GM18526 (cell line): Measurements from ENCODE around the gene C4orf33.

Source experiments
- POLR2A ChIP-seq: IDR thresholded peaks from 3 replicates; pipeline ENCODE4 v1.6.1; 2011; ENCODE audit not compliant: insufficient read length; ENCODE audit errors: extremely low read depth

C4orf33 gene

GRCh38 chr4:129095811-129096454 lies at the start of gene C4orf33:
C4orf33 (plus strand) TSS chr4:129096152; CDS start chr4:129102611, 6,459 bp downstream.
- TF ChIP-seq POLR2A = peak; percentile 65

DNA sequence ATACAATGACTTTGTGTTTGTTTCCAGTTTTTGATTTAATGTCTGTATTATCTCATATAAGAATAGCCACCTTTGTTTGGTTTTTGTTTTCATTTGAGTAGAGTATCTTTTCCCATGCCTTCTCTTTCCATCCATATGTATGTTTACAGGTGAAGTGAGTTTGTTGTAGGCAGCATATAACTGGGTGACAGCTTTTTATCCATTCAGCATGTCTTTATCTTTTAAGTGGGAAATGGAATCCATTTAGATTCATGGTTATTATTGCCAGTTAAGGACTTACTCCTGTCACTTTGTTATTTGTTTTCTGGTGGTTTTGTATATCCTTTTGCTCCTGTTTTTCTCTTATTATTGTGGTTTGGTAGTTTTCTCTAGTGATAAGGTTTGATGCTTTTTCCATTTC lies 36.9 kb upstream of the C4orf33 start:
- no peak for TF ChIP-seq POLR2A

- TF ChIP-seq POLR2A = no peak
Observed at GRCh38 chr4:129062580-129062979, 33.4 kb upstream of the C4orf33 start.

DNA sequence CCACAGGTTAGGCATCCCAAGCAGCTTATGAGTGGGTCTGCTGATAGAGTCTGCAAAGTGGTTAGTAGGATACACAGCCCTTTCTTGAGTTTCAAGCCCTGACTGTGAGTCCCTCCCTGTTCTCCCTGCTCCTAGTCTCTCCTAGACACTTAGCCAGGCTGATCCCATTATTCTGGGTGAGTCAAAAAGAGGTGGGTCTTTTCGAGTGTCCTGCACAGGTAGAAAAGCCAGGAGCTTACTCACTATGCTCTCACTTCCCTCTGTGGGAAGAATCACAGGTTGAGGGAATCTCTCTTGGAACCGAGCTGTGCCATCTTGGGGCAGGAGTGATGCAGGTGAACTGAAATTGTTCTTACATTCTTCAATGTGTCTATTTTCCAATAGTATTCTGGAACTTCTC lies 32.3 kb upstream of the C4orf33 start:
- TF ChIP-seq POLR2A = no peak

DNA sequence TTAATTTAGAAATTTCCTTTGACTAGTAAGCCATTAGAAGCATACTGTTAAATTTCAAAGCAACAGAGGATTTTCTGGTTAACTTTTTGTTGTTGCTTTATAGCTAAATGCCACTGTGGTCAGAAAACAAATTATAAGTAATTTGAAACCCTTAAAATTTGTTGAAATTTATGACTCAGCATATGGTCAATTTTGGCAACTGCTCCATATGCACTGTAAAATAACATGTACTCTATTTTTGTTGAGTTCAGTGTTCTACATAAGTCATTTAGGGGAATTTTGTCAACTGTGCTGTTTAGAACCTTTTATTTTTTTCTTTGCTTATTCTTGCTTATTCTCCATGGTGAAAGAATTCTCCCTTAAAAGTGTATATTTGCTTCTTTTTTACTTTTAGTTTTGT lies 31.2 kb upstream of the C4orf33 start:
- TF ChIP-seq POLR2A = no peak

- no peak for TF ChIP-seq POLR2A
Observed at GRCh38 chr4:129077326-129077725, 18.6 kb upstream of the C4orf33 start.

DNA sequence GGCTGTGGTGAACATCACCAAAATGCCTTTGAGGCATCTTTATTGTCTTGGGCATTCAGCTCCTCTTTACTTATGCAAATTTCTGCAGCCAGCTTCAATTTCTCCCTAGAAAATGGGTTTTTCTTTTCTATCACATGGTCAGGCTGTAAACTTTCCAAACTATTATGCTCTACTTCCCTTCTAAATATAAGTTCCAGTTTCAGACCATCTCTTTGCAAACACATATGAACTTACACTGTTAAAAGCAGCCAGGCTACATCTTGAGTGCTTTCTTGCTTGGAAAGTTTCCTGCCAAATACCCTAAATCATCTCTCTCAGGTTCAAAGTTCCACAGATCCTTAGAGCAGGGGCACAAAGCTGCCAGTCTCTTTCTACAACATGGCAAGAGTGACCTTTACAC lies 15.8 kb upstream of the C4orf33 start:
- no peak for TF ChIP-seq POLR2A

DNA sequence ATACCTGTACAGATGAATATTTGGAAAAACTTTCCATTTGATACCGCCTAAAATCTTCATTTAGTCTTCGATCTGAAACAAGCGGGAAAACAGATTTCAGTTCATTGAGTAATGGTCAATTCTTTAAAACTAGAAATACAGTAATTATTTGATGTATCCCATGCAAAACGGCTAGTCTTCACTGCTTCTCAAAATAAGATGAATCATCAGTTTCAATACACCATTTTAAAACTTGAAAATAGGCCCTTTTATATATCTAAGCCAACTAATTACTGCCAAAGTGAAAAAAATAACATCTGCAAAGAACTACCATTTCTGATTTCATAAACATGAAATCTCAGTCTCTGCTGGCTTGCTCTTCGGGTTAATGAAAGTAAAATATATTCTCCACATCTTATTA lies 13.7 kb upstream of the C4orf33 start:
- TF ChIP-seq POLR2A = no peak

DNA sequence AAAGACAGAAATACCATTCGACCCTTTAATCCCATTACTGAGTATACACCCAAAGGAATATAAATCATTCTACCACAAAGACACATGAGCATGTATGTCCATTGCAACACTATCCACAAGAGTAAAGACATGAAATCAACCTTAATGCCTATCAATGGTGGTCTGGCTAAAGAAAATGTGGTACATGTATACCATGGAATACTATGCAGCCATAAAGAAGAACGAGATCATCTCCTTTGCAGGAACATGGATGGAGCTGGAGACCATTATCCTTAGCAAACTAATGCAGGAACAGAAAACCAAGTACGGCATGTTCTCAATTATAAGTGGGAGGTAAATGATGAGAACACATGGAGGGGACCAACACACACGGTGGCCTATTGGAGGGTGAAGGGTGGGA lies 10.5 kb upstream of the C4orf33 start:
- no peak for TF ChIP-seq POLR2A

GRCh38 chr4:129087516-129087915 lies 8.4 kb upstream of the C4orf33 start:
- no peak for TF ChIP-seq POLR2A

GRCh38 chr4:129092631-129093190 lies 3.2 kb upstream of the C4orf33 start:
- TF ChIP-seq POLR2A = no peak

DNA sequence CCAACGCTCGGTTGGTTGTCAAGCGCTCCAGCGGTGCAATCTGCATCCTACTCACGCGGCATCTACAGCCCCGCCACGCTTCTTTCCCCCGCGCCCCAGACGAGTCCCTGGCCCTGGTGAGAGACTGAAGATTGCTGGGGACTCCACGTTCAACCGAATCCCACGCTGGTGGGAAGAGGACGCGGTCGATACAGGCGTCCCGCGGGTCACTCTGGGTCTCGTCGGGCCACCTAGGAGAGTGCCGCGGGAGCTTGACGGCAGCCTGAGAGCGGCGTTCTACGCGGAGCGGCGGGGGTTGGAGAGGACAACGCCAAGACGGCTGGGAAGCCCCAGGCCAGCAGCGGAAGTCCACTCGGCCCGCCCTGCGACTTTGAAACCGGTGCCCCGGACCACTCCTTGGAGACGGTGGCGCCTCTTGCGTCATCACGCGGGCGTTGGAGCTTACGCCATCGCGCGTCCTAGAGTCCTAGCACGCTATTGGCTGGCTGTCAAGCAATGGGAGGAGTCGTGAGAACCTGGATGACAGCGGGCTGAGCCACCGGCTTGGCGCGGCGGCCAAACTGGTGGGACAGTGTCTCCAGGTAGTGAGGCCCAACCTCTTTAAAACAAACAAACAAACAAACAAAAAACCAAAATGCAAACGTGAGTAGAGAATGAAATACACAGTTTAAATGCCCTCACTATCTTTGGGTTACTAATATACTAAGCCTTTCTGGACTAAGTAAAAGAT lies 2.6 kb upstream of the C4orf33 start, which contains the start of gene SCLT1:
Gene SCLT1 (minus strand): TSS at position 349 of the 730 bp plus-strand sequence. CDS start 436 bp downstream, outside the sequence.
- TF ChIP-seq POLR2A = peak; percentile 93

DNA sequence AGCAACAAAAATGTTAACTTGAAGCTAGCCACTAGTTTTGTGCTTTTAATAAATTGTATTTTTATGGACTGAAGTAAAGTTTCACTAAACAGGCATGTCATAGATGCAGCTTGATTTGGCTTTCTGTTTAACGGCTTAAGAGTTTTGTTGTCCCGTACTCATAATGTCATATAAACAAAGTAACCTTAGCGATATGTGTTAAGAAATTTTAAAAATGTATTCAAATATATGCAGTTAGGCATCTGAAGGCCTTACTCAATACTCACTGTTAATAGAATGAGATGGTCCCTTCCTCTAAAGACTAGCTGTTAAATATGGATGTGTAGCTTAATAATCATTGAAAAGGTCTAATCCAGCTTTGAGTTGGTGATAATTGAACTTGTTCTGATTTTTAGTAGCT lies 1.6 kb upstream of the C4orf33 start:
- no peak for TF ChIP-seq POLR2A

DNA sequence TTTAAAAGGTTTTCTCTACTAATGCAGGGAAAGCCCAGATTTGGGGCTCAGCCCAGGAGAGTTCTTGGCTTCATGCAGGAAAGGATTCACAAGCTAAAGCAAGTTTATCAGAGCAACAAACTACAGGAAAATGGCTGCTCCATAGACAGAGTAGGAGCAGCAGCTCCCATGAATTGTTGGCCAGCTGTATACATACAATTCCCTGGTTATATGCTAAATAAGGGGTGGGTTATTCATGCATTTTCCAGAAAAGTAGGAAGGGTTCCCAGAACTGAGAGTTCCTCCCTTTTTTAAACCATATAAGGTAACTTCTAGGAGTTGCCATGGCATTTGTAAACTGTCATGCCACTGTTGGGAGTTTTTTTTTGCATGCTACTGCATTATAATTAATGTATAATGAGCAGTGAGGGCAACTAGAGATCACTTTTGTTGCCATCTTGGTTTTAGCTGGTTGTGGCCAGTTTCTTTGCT lies 2.6 kb downstream of the C4orf33 start:
- TF ChIP-seq POLR2A = no peak

DNA sequence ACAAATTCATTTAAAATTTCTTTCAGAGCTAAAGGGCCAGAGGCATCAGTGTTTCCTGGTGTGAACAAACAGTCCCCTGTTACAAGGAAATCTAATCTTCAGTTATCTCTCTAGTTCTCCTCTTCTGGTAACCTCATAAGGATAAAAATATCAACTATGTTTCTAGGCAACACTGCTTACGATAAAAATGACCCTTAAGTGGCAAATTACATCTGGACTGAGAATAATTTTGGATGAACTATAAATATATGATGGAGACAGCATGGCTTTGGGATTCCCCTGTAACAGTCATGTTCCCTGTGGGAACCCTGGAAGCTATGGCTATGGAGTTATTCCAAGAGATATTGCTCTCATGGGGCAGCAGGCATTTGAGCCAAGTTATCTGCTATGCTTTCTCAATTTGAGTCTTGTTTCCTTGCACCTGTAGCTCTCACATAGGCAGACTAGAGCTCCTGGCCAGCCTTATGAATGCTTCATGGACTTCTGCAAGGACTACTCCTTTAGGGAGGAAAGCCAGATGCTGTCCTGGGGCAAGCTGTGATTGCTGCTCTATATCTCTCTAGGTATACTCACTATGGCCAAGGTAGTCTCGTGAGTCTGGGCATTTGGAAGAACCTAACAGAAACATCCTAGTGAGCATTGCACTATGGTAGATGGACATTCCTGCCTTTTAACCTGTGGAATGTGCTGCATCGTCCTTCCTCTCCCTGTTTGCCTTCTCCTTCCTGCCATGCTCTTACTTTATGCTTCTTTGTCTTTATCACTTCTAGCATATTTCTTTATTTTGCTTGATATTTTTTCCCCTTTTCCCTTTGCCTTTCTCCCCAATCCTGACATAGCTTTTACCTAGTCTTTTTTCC lies 14.2 kb downstream of the C4orf33 start:
- TF ChIP-seq POLR2A = no peak

DNA sequence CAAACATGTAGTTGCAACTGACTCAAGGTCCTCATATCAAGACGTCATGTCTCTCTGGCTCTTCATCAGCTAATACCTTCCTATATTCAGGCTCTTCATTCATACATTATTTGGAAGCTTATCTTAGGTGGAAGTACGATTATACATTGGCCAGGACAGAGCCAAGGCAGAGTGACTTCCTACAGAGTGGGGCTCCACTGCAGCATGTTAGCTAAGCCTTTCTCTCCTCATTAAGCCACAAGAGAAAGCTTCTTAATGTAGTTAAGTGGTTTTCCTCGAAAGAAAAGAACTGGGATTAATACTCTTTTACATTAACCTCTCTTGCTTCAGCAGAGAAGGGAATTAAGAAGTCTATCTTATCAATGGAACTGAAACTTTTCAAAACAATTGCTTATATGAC lies 15.0 kb downstream of the C4orf33 start:
- no peak for TF ChIP-seq POLR2A

DNA sequence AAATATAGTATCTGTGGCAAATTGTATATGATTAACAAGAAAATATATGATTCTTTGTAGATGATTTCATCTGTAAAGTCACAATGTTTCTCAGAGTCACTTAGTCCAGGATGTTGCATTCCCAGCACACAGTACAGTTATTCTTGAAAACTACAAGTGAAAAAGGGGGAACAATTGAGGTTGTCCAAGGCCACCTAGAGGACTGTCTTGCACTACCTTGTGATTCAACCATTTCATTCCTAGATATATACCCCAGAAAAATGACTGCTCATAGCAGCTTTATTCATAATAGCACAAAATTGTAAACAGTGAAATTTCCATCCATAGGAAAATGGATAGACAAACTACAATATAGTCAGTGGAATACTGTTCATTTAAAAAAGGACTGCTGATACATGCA lies 16.0 kb downstream of the C4orf33 start:
- no peak for TF ChIP-seq POLR2A
